Glomerular visceral epithelial cell (primary cell): ENCODE results near the gene VPS13D.
"Not testable (repeated sequence)": the region's sequence is repeated elsewhere in the genome, so short reads cannot be mapped to it uniquely, and the experiment has no call there.

Experiments used
- DNase-seq: peaks from one replicate; pipeline ENCODE4 v3.0.0-alpha.2; 2016; ENCODE audit errors: extremely low spot score

Gene VPS13D

DNA sequence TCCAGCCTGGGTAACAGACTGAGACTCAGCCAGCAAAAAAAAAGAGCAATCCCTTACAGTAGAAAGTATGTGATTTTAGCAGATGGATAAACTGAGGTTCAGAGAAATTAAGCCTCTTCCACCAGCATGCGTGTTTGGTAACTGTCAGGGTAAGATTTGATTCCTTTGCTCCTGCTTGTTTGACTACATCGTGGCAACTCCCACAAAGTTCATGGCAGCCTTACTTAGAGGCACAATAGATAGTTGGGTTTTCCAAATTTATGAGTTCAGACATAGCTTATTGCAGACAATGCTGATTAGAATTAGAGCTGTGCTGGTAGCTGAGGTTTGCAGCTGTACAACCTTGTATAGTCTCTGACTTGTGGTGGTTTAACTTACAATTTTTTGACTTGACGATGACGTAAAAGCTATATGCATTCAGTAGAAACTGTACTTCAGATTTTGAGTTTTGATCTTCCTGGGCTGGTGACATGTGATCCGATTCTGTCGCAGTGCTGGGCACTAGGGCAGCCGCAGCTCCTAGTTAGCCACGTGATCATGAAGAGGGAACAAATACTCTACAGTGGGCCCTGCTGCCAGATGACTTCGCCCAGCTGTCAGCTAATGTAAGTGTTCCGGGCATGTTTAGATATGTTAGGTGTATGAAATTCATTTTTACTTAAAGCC, 220.4 kb downstream of the VPS13D start:
- DNase-seq: no peak

DNA sequence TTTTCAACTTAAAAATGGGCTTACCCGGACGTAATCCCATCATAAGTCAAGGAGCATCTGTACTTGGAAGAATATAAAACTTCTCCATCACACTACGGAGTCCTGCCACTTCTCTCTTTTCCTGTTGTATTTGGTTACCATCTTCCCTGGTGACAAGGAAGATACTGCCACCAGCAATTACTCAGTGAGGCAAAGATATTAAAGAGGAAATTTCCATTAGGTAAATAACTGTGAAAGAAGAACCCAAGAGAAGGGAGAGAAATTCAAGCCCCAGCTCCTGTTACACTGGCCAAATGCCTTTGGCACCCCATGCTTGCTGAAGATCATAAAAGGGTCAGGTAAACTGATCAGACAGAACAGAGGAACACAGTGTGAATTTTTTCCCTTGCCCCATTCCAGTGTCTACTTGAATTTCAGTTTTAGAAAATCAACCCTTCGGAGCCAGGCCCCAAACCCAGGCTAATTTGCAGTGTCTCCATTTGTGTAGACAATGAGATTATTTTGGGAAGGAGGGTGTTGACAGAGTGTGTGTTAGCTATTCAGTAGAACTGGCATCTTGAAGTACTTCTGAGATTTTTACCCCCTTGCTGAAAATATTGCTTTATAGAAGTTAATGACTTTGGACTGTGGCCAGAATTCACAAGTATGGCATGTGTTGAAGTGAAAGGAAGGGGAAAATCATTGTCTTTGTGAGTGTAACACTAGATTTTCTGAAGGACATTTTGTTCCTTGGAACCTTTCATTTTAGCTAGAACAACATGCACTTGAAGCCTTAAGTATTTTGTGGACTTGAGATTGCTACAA, 221.1 kb downstream of the VPS13D start:
- no peak for DNase-seq

GRCh38 chr1:12451560-12451900, 221.7 kb downstream of the VPS13D start:
- no peak for DNase-seq

DNA sequence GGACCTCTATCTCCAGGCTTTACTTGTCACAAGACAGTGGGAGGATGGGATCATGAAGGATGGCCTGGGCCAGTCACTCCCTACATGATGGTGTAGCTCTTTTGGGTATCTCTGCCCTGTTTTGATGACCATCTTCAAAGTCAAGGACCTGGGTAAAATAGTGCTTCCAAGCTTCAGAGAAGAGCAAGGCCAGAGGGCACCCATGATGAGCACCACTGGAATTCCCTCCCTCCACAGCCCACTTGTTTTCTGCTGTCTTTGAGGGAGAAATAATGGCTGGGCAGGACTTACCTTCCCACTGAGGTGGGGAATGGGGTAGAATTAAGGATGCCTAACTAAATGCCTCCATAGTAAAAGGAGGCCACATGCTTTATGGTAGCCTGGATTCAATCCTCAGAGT, 222.4 kb downstream of the VPS13D start:
- DNase-seq: no peak

- DNase-seq: no peak
Measured at GRCh38 chr1:12453400-12454343, 223.8 kb downstream of the VPS13D start.

DNA sequence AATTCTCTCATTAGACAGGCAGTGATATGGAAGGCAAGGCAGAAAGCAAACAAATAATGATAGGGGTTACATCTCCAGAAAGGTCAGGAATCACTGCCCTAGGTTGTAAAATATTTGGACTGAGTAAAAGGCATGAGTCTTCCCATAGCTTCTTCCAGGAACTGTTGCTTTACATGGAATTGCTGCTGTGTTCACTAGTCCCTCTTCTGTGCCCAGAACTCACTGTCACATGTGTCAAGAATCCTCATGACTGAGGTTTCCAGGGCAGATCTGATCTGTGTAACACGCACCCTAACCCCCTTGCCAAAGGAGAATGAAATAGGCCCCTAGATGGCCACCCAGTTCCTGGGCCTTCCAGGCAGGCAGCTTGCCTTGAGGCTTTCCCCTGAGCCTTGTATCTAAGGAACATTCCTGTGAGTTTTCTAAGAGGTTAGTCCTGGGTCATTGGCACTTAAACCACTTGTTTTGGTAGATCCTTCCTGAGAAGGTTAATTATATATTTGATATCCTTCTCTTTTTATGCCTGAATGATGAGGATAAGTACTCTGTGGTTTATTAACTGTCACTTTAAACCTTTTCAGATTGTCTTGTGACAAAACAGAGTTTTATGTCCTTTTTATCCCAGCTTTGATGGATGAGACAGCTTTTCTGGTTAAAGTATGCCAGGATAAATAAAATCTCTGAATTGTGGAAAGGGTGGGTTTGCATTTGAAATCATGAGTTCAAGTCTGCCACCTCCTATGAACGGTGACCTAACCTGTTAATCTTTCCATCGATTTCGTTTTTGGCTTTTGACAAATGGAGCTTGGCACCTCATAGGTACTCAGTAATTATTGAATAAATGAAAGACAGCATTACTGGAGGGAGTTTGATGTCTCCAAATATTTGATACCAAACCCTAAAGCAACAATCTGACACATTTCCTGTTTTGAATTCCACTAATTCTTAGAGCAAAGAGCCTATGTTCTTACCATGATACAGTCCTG, 224.9 kb downstream of the VPS13D start:
- DNase-seq: peak; percentile 73

GRCh38 chr1:12456081-12456480, 226.3 kb downstream of the VPS13D start:
- not testable (repeated sequence) for DNase-seq

GRCh38 chr1:12456979-12457378, 227.1 kb downstream of the VPS13D start:
- DNase-seq: peak; percentile 74

DNA sequence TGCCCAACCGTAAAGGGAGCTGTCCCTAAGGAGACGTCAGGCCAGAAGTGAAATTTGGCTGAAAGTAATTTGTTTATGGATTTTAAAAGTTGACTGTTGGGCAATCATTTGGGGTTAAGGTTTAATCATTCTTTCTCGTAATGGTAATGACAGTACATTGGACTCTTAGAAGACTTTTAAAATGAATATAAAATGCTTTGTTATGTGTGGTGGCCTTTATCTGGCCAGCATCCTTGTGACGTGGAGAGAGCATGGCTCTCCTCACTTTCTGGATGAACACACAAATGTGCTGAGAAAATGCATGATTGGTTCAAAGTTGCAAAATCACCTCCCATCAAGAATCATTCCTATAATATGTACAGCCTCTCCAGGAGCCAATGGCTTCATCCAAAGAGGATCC, 227.9 kb downstream of the VPS13D start:
- no peak for DNase-seq

GRCh38 chr1:12458571-12458970, 228.7 kb downstream of the VPS13D start:
- DNase-seq: no peak

DNA sequence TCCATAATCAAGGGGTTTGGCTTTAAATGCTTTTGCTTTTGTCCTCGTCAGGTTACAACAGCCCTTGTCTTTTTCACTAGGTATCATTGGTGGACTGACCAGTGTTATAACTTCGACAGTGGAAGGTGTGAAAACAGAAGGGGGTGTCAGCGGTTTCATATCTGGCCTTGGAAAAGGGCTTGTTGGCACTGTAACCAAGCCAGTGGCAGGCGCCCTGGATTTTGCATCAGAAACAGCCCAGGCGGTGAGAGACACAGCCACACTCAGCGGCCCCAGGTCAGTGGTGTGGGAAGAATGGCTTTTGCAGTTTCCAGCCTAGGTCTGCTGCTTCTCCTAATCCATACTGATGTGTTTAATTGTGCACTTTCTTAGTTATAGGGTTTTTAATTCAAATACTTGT, 230.3 kb downstream of the VPS13D start:
- no peak for DNase-seq

DNA sequence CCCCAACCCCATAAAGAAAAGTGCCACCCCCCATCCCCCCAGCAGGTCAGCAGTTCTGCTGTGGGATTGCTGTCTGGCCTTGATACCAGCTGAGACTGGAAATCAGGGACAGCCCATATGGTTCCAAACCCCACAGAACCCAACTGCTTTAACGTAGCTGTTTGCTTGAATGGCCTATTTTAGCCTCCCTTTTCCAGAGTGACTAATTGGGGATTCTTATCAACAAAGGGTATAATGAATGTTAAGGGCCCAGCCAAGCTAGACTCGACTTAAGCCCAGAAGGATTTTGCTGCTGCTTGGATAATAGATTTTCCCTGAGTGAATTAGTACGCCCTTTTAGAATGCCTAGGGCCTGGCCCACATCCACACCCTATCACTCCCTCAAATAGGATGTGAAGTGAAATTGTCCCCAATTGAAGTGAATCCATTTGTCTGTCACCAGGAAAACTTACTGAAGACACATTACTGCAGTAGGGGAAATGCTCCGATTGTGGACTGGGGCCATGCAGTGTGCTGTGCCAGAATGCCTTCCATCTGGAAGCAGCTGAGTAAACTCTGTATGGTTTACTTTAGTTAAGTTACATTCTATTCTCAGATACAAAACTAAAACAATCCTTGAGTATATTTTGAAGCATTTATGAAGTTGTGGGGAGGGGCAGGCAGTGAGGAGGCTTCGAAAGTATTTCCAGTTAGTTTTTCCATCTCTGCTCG, 231.2 kb downstream of the VPS13D start:
- DNase-seq: no peak

- DNase-seq: no peak
Measured at GRCh38 chr1:12461754-12462153, 231.9 kb downstream of the VPS13D start.

- no peak for DNase-seq
Measured at GRCh38 chr1:12462586-12462985, 232.8 kb downstream of the VPS13D start.

- DNase-seq: no peak
Measured at GRCh38 chr1:12464045-12464461, 234.2 kb downstream of the VPS13D start.

- no peak for DNase-seq
Measured at GRCh38 chr1:12464598-12465056, 234.8 kb downstream of the VPS13D start.

GRCh38 chr1:12465126-12465525, 235.3 kb downstream of the VPS13D start:
- no peak for DNase-seq

DNA sequence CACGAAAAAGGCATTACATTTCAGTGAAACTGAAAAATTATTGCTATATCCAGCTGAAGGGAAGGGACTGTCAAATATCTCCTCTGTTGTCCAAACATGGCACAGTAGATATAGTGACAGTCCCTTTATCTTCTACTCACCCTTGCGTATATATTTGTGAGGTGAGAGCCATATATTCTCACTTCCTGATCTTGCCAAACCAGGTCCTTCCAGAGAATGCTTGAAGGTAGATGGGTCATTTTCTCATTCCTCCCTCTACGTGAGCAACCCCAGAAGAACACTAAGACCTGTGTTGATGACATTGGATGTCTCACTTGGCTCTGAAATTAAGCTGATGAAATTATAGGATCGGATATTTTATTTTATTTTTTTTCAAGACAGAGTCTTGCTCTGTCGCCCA, 237.0 kb downstream of the VPS13D start:
- DNase-seq: no peak

DNA sequence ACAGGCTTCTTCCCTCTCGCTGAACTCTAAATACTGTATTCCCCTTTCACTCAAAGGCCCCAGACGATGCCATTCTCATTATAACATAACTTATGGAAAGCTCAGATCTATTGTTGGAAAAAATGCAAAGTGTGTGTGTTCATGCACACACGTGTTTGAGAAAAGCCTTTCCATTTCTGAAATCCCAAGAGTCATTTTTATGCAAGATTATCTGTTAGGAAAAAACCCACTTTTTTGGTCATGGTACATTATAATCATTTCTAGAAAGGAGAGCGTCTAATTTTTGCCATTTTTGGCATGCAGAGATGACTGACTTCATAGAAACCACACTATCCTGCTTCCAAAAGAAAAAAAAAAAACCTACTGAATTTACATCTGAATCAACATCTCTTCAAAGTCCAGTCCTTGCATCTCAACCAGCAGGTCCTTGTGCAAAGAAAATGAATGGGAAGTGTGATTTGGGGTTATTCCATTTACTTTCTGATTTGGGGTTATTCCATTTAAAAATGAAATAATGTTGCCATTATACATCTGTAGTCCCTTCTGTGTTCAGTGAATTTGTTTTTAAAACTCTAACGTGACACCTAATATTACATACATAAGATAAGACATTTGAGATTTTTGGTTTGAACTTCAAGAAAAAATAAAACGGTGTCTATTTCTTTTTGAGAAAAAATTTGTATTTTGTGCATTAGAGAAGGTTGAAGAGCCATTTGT, 237.9 kb downstream of the VPS13D start:
- DNase-seq: no peak

GRCh38 chr1:12468323-12468722, 238.5 kb downstream of the VPS13D start:
- DNase-seq: no peak
